Measurements from ENCODE around the gene CDCA7L. TPM values are rescaled to one million over a fixed set of nuclear protein-coding genes. Genes with fewer than 3 reads are reported as not detected.
A peak's percentile ranks its signal among the peaks of the same experiment; 100 is the strongest.
"Not testable (repeated sequence)": the region's sequence is repeated elsewhere in the genome, so short reads cannot be mapped to it uniquely, and the experiment has no call there.

CDCA7L gene
- polyA plus RNA-seq, 4 donors: 43.5 to 56.2 (median 48.5) TPM

GRCh38 chr7:21912931-21913780 lies 32.5 kb downstream of the CDCA7L start:
- DNase-seq (ENCODE audit: low read depth in 4 of 4, low spot score in 3 of 4): no peak

- DNase-seq (ENCODE audit: low read depth in 4 of 4, low spot score in 3 of 4): no peak
Observed at GRCh38 chr7:21912305-21912704, 33.4 kb downstream of the CDCA7L start.

- DNase-seq (ENCODE audit: low read depth in 4 of 4, low spot score in 3 of 4): no peak
Observed at GRCh38 chr7:21911341-21911875, 34.3 kb downstream of the CDCA7L start.

GRCh38 chr7:21910253-21910652 lies 35.4 kb downstream of the CDCA7L start:
- no peak for DNase-seq (ENCODE audit: low read depth in 4 of 4, low spot score in 3 of 4)

GRCh38 chr7:21908746-21909145 lies 37.0 kb downstream of the CDCA7L start:
- DNase-seq (ENCODE audit: low read depth in 4 of 4, low spot score in 3 of 4): no peak

- no peak for DNase-seq (ENCODE audit: low read depth in 4 of 4, low spot score in 3 of 4)
Observed at GRCh38 chr7:21903020-21903786, 42.5 kb downstream of the CDCA7L start.

GRCh38 chr7:21902240-21902639 lies 43.5 kb downstream of the CDCA7L start:
- no peak for DNase-seq (ENCODE audit: low read depth in 4 of 4, low spot score in 3 of 4)

GRCh38 chr7:21898265-21898930 lies 47.3 kb downstream of the CDCA7L start:
- no peak for DNase-seq (ENCODE audit: low read depth in 4 of 4, low spot score in 3 of 4)

- DNase-seq (ENCODE audit: low read depth in 4 of 4, low spot score in 3 of 4): no peak
Observed at GRCh38 chr7:21893401-21893800, 52.3 kb downstream of the CDCA7L start.

- DNase-seq (ENCODE audit: low read depth in 4 of 4, low spot score in 3 of 4): peak; percentile 16 to 49 (median 34)
Observed at GRCh38 chr7:21891291-21891690, 54.4 kb downstream of the CDCA7L start.

- no peak for DNase-seq (ENCODE audit: low read depth in 4 of 4, low spot score in 3 of 4)
Observed at GRCh38 chr7:21887779-21888178, 57.9 kb downstream of the CDCA7L start.

- DNase-seq (ENCODE audit: low read depth in 4 of 4, low spot score in 3 of 4): no peak
Observed at GRCh38 chr7:21887353-21887752, 58.3 kb downstream of the CDCA7L start.

- DNase-seq (ENCODE audit: low read depth in 4 of 4, low spot score in 3 of 4): no peak
Observed at GRCh38 chr7:21886396-21886795, 59.3 kb downstream of the CDCA7L start.

GRCh38 chr7:21884496-21884895 lies 61.2 kb downstream of the CDCA7L start:
- DNase-seq (ENCODE audit: low read depth in 4 of 4, low spot score in 3 of 4): no peak

GRCh38 chr7:21883501-21883900 lies 62.2 kb downstream of the CDCA7L start:
- DNase-seq (ENCODE audit: low read depth in 4 of 4, low spot score in 3 of 4): not testable (repeated sequence)

- DNase-seq (ENCODE audit: low read depth in 4 of 4, low spot score in 3 of 4): no peak
Observed at GRCh38 chr7:21883069-21883468, 62.6 kb downstream of the CDCA7L start.

GRCh38 chr7:21869785-21870402 lies 75.8 kb downstream of the CDCA7L start:
- no peak for DNase-seq (ENCODE audit: low read depth in 4 of 4, low spot score in 3 of 4)

GRCh38 chr7:21868576-21868850 lies 77.2 kb downstream of the CDCA7L start:
- no peak for DNase-seq (ENCODE audit: low read depth in 4 of 4, low spot score in 3 of 4)

- DNase-seq (ENCODE audit: low read depth in 4 of 4, low spot score in 3 of 4): no peak
Observed at GRCh38 chr7:21867816-21868575, 77.7 kb downstream of the CDCA7L start.

- no peak for DNase-seq (ENCODE audit: low read depth in 4 of 4, low spot score in 3 of 4)
Observed at GRCh38 chr7:21867226-21867625, 78.5 kb downstream of the CDCA7L start.
